HG03460 (cell line): ENCODE measurements around the gene LRBA.

Experiments
- ATAC-seq: cut with Tn5 transposase; IDR thresholded peaks from one replicate; pipeline ENCODE4 v1.9.1; 2021; ENCODE audit not compliant: unreplicated experiment

The LRBA gene

GRCh38 chr4:150384249-150384648 is 630.8 kb downstream of the LRBA start:
- ATAC-seq: no peak

DNA sequence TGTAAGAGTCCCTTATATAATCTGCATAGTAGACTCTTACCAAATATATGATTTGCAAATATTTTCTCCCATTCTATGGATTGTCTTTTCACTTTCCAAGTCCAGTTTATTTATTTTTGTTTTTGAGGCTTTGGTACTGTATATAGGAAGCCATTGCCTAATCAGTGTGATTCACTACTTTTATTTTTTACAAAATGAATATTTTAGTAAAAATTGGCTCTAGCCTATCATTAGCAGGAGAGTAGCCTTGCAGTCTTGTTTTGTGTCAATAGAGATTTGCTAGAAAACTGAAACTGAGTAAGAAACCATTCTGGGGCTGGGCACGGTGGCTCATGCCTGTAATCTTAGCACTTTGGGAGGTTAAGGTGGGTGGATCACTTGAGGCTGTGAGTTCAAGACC is 633.1 kb downstream of the LRBA start:
- no peak for ATAC-seq

- ATAC-seq: no peak
These were observed 633.5 kb downstream of the LRBA start for GRCh38 chr4:150381609-150382008.

DNA sequence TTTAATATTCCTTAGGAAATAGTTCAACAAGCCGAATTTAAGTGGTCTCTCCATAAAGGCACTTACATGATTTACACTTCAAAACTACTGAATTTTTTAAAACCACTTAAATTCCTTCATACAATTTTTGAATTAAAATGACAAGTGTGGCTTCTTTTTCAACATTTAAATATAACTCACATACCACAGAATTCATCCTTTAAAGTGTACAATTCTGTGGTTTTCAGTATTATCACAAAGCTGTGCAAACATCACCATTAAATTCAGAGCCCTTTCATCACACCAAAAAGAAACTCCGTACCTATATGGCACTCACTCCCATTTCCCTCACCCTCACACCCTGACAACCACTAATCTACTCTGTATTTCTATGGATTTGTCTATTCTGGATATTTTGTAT is 634.0 kb downstream of the LRBA start:
- ATAC-seq: no peak

DNA sequence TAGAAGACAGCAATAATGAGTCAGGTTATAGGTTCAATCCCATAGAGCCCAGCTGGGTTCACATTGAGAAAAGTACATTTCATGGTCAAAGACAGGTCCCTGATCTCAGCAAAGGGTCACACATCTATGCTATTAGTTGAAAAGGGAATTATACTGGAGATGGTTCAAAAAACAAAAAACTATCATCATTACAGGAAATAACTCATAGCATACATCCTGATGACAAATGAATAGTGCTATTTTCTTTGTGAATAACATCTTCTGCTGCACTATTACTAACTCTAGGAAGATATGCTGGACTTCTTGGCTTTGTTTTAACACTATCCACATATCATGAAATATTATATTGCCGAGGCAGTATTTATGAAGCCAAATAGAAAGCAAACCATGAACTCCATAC is 635.6 kb downstream of the LRBA start:
- no peak for ATAC-seq

- ATAC-seq: no peak
These were observed 640.1 kb downstream of the LRBA start for GRCh38 chr4:150375025-150375424.

DNA sequence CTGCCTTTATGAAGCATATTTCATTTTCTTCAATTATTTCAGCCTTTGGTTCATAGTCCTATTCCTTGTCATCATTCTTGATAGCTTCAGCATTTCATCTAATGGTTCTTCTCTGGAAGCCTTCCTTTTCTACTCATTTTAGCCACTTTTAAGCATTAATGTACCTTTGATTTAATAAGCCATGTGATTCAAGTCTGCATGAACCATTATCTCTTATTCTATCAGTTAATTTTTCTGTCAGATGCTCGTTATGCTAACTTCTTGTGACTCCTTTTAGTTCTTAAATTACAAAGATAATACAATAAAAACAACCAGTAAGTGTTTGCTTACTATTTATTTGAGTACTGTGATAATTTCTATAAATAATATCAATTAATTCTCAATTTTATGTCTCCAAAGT is 643.2 kb downstream of the LRBA start:
- no peak for ATAC-seq

GRCh38 chr4:150369434-150370380 is 645.4 kb downstream of the LRBA start:
- ATAC-seq: no peak

- ATAC-seq: no peak
These were observed 646.4 kb downstream of the LRBA start for GRCh38 chr4:150368667-150369066.

DNA sequence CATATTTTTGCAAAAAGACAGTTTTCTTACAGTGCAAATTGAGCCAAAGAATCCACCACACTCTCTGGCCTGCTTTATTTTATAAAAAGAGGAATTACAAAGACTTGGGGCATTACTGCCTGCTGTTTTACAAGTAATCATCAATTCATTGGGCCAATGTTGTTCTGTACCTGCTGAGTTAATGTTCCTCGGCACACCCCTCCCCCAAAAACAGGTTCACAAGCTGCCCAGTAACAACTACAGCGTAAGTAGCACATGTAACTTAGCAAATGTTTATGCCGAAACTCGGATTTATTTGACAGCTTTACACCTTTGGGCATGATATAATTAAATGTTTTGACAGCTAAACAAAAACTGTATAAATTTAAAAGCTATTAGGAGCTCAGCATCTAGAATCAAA is 647.8 kb downstream of the LRBA start:
- ATAC-seq: no peak

DNA sequence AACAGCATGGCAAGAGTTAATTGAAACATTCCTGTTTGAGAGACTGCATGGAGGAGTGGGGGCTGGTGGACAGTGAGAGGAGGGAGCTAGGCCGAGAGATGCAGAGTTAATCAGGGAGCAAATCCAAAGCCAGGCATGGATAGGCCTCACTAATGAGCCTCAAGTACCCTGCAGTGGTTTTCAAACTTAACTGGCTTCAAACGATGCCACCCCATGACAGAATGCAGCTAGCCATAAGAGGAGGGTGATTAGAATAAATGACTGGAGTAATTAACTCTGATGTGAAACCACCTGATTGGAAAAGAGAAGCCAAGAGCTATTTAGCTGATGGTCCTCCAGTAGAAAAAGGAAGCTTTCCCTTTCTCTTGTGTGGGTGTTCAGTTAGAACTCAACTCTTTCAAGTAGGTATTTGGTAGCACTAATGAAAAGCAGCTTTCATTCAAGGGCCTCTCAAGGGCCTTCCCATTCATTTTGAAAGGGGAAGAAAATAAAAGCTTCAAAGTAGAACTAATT is 648.5 kb downstream of the LRBA start:
- no peak for ATAC-seq

DNA sequence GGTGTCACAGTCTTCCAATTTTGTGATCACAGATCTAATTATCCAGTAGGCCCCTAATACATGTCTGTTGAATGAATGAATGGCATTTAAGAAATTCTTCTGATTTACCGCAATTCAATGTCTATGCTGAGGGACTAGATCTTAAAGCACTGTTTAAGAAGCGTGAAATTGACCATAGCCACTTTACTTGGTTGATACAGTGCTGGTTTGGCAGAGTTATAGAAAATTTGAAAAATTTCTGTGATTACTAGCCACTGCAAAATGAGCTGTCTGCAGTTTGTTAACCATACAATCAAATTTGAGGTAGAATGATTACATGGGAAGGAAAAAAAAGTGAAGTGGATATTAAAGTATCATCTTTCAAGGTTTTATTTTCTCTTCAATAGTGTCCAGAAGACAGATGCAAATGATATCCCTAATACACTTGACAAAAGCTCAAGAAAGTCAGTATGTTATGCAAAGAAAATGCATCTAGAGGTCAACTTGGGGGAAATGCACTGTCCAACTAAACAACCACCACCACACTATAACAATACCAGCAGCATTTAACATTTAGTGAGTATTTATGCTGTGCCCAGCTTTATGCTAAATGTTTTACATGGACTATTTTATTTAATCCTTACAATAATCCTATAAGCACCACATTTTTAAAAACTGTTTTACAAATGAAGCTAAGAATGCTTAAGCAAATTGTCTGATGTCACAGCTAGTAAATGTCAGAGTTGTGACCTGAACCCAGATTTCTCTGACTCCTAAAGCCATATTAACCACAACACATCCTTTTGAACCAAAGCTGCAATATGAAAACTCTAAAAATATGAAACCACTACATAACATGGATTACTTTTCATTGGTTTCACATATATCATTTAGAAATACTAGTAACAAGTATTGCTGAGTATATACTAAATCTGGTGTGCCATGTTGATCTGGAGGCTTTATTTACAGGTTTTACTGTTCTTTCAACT is 651.1 kb downstream of the LRBA start:
- no peak for ATAC-seq

DNA sequence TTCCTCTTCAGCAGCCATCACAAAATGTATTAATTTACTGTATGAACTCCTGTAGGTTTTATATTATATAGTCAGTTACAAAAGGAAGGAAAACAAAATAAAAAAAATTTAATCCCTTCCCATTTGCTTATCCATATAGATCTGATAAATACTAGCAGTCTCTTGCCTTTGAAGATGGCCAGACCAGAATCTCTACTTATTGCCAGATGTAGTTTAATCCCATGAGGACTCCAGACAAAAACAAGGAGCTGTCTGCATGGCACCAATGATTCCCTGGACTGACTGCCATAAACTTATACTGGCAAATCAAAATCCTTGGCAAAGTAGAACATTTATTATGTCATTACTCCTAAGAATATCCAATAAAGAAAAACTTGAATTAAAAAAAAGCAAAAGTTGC is 656.4 kb downstream of the LRBA start:
- ATAC-seq: no peak

DNA sequence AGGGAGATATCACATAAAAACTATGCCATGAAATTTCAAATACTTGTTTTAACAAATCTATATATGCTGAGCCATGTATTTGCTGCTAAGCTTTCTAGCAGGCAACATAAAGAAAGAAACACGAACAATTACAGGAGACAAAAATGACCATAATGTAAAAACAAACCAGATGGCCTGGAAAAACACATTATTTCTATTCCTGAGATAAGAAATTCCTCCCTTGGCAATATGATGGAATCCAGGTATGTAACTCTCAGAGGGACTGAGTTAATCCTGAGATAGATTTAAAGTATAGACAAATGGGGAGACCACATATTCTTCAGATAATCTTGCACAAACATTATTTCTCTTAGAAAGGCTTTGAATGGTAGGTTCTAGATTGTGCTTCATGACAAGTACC is 657.3 kb downstream of the LRBA start:
- ATAC-seq: no peak

- no peak for ATAC-seq
These were observed 659.1 kb downstream of the LRBA start for GRCh38 chr4:150355858-150356455.

DNA sequence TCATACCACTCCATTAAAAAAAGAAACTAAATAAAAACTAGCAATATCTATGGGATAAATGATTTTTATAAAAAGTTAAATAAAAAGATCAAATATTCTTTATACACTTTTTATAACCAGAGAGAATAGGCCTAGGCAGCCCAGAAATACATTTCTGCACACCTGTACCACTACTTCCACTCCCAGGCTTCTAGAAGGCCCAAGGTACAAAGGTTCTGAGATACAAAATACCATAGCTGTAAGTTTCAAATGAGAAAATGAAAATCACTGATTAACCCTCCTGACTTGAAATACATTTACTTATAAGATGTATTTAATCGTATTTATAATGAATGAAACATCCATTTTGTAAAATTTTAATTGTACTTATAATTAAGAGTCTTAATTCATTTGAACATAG is 659.7 kb downstream of the LRBA start:
- no peak for ATAC-seq

GRCh38 chr4:150354214-150354796 is 660.8 kb downstream of the LRBA start:
- no peak for ATAC-seq

- ATAC-seq: no peak
These were observed 667.0 kb downstream of the LRBA start for GRCh38 chr4:150348079-150348478.

GRCh38 chr4:150345207-150345744 is 669.8 kb downstream of the LRBA start:
- ATAC-seq: no peak

DNA sequence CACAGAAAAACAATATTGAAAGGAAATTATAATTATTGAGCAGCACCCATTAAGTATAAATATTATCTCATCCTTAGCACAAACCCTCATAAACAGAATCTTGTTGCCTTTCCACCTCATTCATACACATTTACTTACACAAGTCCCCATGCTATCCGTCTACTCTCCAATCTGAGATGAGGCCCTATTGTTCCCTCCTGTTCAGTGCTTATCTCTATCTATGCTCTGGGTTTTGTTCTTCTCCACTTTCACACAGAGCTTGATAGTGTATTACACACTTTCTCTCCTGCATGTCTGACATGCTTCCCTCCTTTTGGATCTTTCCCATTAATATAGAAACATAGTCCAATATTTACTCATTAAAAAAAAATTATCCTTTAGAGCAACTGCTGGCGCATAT is 671.3 kb downstream of the LRBA start:
- no peak for ATAC-seq

- ATAC-seq: no peak
These were observed 672.1 kb downstream of the LRBA start for GRCh38 chr4:150342945-150343344.
